WERI-Rb-1 (cell line): ENCODE measurements around the gene FOXL1.
A peak's percentile ranks its signal among the peaks of the same experiment; 100 is the strongest.

ENCODE experiments used
- DNase-seq: peaks from one replicate; pipeline ENCODE4 v3.0.0-alpha.2; 2020
- H3K27ac ChIP-seq: fragments of 250-450 bp; sonication (Bioruptor Pico); 2 replicates; pipeline ENCODE4 v1.5.1; 2020; ENCODE audit warnings: mild to moderate bottlenecking, moderate library complexity
- H3K27me3 ChIP-seq: fragments of 250-450 bp; sonication (Bioruptor Pico); 2 replicates; pipeline ENCODE4 v1.5.1; 2021; ENCODE audit warnings: mild to moderate bottlenecking, low read depth, moderate library complexity; ENCODE audit not compliant: insufficient read depth, severe bottlenecking
- H3K36me3 ChIP-seq: fragments of 250-450 bp; sonication (Bioruptor Pico); 2 replicates; pipeline ENCODE4 v1.5.1; 2020; ENCODE audit warnings: mild to moderate bottlenecking, moderate library complexity
- H3K4me3 ChIP-seq: 2 replicates; pipeline ENCODE4 v1.5.1; 2011; ENCODE audit warnings: low read depth, mild to moderate bottlenecking, control low read depth, low read length
- H3K9me3 ChIP-seq: fragments of 250-450 bp; sonication (Bioruptor Pico); 2 replicates; pipeline ENCODE4 v1.5.1; 2021; ENCODE audit warnings: mild to moderate bottlenecking, moderate library complexity; ENCODE audit not compliant: severe bottlenecking
- TF ChIP-seq, protein P1 (sequence below): IDR thresholded peaks from 2 replicates; pipeline ENCODE4 v1.5.1; 2011; ENCODE audit warnings: low read depth, mild to moderate bottlenecking, control low read depth, inconsistent platforms, low read length

FOXL1 gene

DNA sequence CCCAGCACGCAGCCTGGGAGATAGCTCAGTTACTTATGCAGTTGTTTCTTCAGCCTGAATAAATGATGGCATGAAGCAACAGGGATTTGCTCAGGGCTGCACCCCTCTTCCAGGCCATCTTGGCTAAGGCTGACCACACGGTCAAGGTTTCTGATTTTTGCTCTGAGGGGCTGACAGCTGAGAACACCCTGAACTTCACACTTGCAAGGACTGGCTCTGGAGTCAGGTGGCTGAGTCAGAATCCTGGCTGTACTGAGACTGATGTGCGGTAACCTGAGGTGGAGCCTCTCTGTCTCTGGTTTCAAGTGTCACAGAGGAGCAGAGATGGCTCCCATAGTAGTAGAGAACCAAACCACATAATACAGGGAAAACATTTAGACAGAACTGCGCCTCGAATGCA, 28.1 kb upstream of the FOXL1 start:
- Histone ChIP-seq H3K27ac (no peak overlapping the region), H3K36me3 (no peaks in the 10 kb centered on the region), H3K9me3 (no peaks in the 10 kb centered on the region), H3K27me3 (no peaks in the 10 kb centered on the region), H3K4me3 (no peak overlapping the region)
- DNase-seq, result no peak
- TF ChIP-seq, protein P1, sequence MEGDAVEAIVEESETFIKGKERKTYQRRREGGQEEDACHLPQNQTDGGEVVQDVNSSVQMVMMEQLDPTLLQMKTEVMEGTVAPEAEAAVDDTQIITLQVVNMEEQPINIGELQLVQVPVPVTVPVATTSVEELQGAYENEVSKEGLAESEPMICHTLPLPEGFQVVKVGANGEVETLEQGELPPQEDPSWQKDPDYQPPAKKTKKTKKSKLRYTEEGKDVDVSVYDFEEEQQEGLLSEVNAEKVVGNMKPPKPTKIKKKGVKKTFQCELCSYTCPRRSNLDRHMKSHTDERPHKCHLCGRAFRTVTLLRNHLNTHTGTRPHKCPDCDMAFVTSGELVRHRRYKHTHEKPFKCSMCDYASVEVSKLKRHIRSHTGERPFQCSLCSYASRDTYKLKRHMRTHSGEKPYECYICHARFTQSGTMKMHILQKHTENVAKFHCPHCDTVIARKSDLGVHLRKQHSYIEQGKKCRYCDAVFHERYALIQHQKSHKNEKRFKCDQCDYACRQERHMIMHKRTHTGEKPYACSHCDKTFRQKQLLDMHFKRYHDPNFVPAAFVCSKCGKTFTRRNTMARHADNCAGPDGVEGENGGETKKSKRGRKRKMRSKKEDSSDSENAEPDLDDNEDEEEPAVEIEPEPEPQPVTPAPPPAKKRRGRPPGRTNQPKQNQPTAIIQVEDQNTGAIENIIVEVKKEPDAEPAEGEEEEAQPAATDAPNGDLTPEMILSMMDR, result no peak

- H3K27ac ChIP-seq, result no peak overlapping the region
- DNase-seq, result no peak
- H3K9me3 ChIP-seq, result no peaks in the 10 kb centered on the region
- H3K36me3 ChIP-seq, result no peaks in the 10 kb centered on the region
- H3K4me3 ChIP-seq, result no peak overlapping the region
- no peaks in the 10 kb centered on the region for H3K27me3 ChIP-seq
- TF ChIP-seq, protein P1, result no peak
Measured at GRCh38 chr16:86553356-86553755, 25.0 kb upstream of the FOXL1 start.

GRCh38 chr16:86554599-86554916, 23.8 kb upstream of the FOXL1 start:
- TF ChIP-seq, protein P1, result no peak
- H3K27ac ChIP-seq, result peak overlapping the region; percentile 55
- H3K4me3 ChIP-seq, result peak overlapping the region; percentile 66
- DNase-seq, result no peak
- no peaks in the 10 kb centered on the region for H3K9me3 ChIP-seq
- H3K36me3 ChIP-seq, result no peaks in the 10 kb centered on the region
- no peaks in the 10 kb centered on the region for H3K27me3 ChIP-seq

DNA sequence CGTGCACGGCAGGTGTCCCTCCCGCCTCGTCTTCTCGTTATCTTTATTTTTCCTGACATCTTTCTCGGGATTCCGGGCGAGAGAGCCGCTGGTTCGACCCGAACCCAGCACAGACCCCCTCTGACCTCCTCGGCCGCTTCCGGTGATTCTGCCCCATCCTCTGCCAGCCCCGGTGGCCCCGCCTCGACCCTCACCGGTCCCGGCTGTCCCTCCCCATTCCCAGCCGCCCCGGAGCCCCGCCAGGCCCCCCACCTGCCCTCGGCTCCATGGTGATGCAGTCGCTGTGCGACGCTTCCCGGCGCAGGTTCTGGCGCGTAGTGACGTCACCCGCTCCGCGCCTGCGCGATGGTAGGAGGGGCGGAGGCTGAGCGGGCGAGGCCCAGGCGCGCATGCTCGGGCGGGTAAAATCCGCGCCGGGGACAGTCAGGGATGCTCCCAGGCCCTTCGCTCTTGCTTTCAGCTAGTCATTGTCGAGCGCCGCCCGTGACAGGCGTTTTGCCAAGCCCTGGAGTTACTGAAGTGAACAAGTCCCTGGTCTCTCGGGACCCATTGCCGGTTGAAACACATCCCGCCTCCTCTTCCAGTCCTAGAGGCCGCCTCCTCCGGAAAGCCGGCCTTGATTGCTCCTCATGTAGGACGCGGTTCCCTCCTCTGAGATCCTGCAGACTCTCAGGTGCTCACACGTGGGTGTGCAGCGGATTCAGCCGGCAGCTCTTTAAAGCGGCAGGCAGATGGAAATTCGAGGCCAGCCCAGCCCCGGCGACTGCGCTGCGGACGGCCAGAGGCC, 23.2 kb upstream of the FOXL1 start, which contains the start of gene MTHFSD:
Gene MTHFSD (minus strand): TSS at position 319 of the 787 bp plus-strand sequence. CDS start 51 bp downstream, at position 268.
- no peaks in the 10 kb centered on the region for H3K9me3 ChIP-seq
- no peaks in the 10 kb centered on the region for H3K27me3 ChIP-seq
- peak within 1 kb of the TSS; percentile 66 for H3K4me3 ChIP-seq
- peak; percentile 82 for DNase-seq
- H3K36me3 ChIP-seq, result no peaks in the 10 kb centered on the region
- peak within 1 kb of the TSS; percentile 55 for H3K27ac ChIP-seq
- TF ChIP-seq, protein P1, result no peak

GRCh38 chr16:86555704-86556075, 22.7 kb upstream of the FOXL1 start:
- DNase-seq, result no peak
- Histone ChIP-seq H3K36me3 (no peaks in the 10 kb centered on the region), H3K9me3 (no peaks in the 10 kb centered on the region), H3K27ac (no peak overlapping the region; the same call in 1 of the 2 replicates), H3K4me3 (peak overlapping the region; percentile 66), H3K27me3 (no peaks in the 10 kb centered on the region)
- TF ChIP-seq, protein P1, result no peak

GRCh38 chr16:86556576-86556975, 21.8 kb upstream of the FOXL1 start:
- no peak overlapping the region for H3K27ac ChIP-seq
- H3K36me3 ChIP-seq, result no peaks in the 10 kb centered on the region
- no peaks in the 10 kb centered on the region for H3K27me3 ChIP-seq
- no peak for DNase-seq
- H3K9me3 ChIP-seq, result no peaks in the 10 kb centered on the region
- TF ChIP-seq, protein P1, result no peak
- no peak overlapping the region for H3K4me3 ChIP-seq
